Stimulated activated naive B cell treated with anti-CD40 and anti-IgM and Interleukin-4, amounts not matched to agents 10 μg/mL and 1 μg/mL and 100 μg/mL, for 72 hours (primary cell): ENCODE data around the gene HEMK1.

ENCODE experiments used
- ATAC-seq, 2 donors: fragments of 150-1000 bp; cut with Tn5 transposase; replicated peaks; 2 replicates each; pipeline ENCODE4 v1.10.0; 2021; ENCODE audit warnings: moderate library complexity in 1 of 2
- DNase-seq: peaks from one replicate; pipeline ENCODE4 v3.0.0; 2021
- H3K27ac Mint-ChIP-seq: one replicate; pipeline ENCODE4 v1.8.0; 2022; ENCODE audit warnings: mild to moderate bottlenecking, mixed read lengths
- H3K27me3 Mint-ChIP-seq, 2 donors: one replicate each; pipeline ENCODE4 v1.8.0; 2022; ENCODE audit warnings: mixed read lengths in 2 of 2
- H3K36me3 Mint-ChIP-seq, 2 donors: one replicate each; pipeline ENCODE4 v1.8.0; 2022; ENCODE audit warnings: mixed read lengths in 2 of 2, mild to moderate bottlenecking in 1 of 2
- H3K4me1 Mint-ChIP-seq, 2 donors: one replicate each; pipeline ENCODE4 v1.8.0; 2022; ENCODE audit warnings: mixed read lengths in 2 of 2, mild to moderate bottlenecking in 1 of 2
- H3K4me3 Mint-ChIP-seq, 2 donors: one replicate each; pipeline ENCODE4 v1.8.0; 2022; ENCODE audit warnings: mild to moderate bottlenecking in 2 of 2, mixed read lengths in 2 of 2, moderate library complexity in 1 of 2
- H3K9me3 Mint-ChIP-seq, 2 donors: one replicate each; pipeline ENCODE4 v1.8.0; 2022; ENCODE audit warnings: mixed read lengths in 2 of 2, mild to moderate bottlenecking in 1 of 2

Gene HEMK1

GRCh38 chr3:50606596-50606995, 37.3 kb downstream of the HEMK1 start:
- ATAC-seq (no peak), DNase-seq (no peak)
- Mint-ChIP-seq H3K27ac (peak overlapping the region; percentile 47), H3K9me3 (no peaks in the 10 kb centered on the region), H3K4me1 (peaks cover 72 to 88% of the 10 kb centered on the region in 2 donors), H3K27me3 (no peaks in the 10 kb centered on the region), H3K4me3 (peak overlapping the region; percentile 91 to 92), H3K36me3 (peaks cover 82 to 97% of the 10 kb centered on the region in 2 donors)

GRCh38 chr3:50607271-50608091, 38.2 kb downstream of the HEMK1 start:
- DNase-seq (no peak), ATAC-seq (no peak)
- H3K4me1 Mint-ChIP-seq = peaks cover 67 to 84% of the 10 kb centered on the region in 2 donors
- H3K9me3 Mint-ChIP-seq = no peaks in the 10 kb centered on the region
- peaks cover 78 to 96% of the 10 kb centered on the region in 2 donors for H3K36me3 Mint-ChIP-seq
- H3K27me3 Mint-ChIP-seq = no peaks in the 10 kb centered on the region
- H3K27ac Mint-ChIP-seq = peak overlapping the region; percentile 62
- peak overlapping the region; percentile 91 to 92 for H3K4me3 Mint-ChIP-seq

GRCh38 chr3:50608278-50608677, 39.0 kb downstream of the HEMK1 start:
- no peak for DNase-seq
- peaks cover 63 to 82% of the 10 kb centered on the region in 2 donors for H3K4me1 Mint-ChIP-seq
- no peaks in the 10 kb centered on the region for H3K27me3 Mint-ChIP-seq
- no peak for ATAC-seq
- H3K4me3 Mint-ChIP-seq = peak overlapping the region; percentile 91 to 92
- H3K36me3 Mint-ChIP-seq = peaks cover 73 to 91% of the 10 kb centered on the region in 2 donors
- H3K27ac Mint-ChIP-seq = peak overlapping the region; percentile 93
- H3K9me3 Mint-ChIP-seq = no peaks in the 10 kb centered on the region

- ATAC-seq = no peak
- Mint-ChIP-seq H3K36me3 (peaks cover 64 to 85% of the 10 kb centered on the region in 2 donors), H3K4me3 (peak overlapping the region; percentile 91 to 92), H3K27ac (peak overlapping the region; percentile 93), H3K4me1 (peaks cover 62 to 82% of the 10 kb centered on the region in 2 donors), H3K9me3 (no peaks in the 10 kb centered on the region), H3K27me3 (no peaks in the 10 kb centered on the region)
- no peak for DNase-seq
Measured at GRCh38 chr3:50609071-50609762, 39.9 kb downstream of the HEMK1 start.

GRCh38 chr3:50609763-50610085, 40.4 kb downstream of the HEMK1 start:
- peak overlapping the region; percentile 93 for H3K27ac Mint-ChIP-seq
- peaks cover 63 to 84% of the 10 kb centered on the region in 2 donors for H3K36me3 Mint-ChIP-seq
- peak overlapping the region; percentile 91 to 92 for H3K4me3 Mint-ChIP-seq
- H3K4me1 Mint-ChIP-seq = peaks cover 62 to 81% of the 10 kb centered on the region in 2 donors
- ATAC-seq = no peak
- no peaks in the 10 kb centered on the region for H3K27me3 Mint-ChIP-seq
- DNase-seq = no peak
- H3K9me3 Mint-ChIP-seq = no peaks in the 10 kb centered on the region

- DNase-seq (no peak), ATAC-seq (no peak)
- Mint-ChIP-seq H3K27ac (peak overlapping the region; percentile 93), H3K4me1 (peaks cover 55 to 79% of the 10 kb centered on the region in 2 donors), H3K9me3 (no peaks in the 10 kb centered on the region), H3K4me3 (peak overlapping the region; percentile 91 to 92), H3K27me3 (no peaks in the 10 kb centered on the region), H3K36me3 (peaks cover 56 to 77% of the 10 kb centered on the region in 2 donors)
Measured at GRCh38 chr3:50610181-50610971, 41.1 kb downstream of the HEMK1 start.

- no peak for ATAC-seq
- Mint-ChIP-seq H3K9me3 (no peaks in the 10 kb centered on the region), H3K27me3 (no peaks in the 10 kb centered on the region), H3K4me3 (peak overlapping the region; percentile 91 to 92), H3K27ac (peak overlapping the region; percentile 93), H3K4me1 (peaks cover 53 to 79% of the 10 kb centered on the region in 2 donors), H3K36me3 (peaks cover 50 to 71% of the 10 kb centered on the region in 2 donors)
- DNase-seq = no peak
Measured at GRCh38 chr3:50610992-50611463, 41.7 kb downstream of the HEMK1 start.

- peaks cover 55 to 79% of the 10 kb centered on the region in 2 donors for H3K4me1 Mint-ChIP-seq
- peak; percentile 76 to 78 for ATAC-seq
- H3K36me3 Mint-ChIP-seq = peaks cover 45 to 66% of the 10 kb centered on the region in 2 donors
- peak; percentile 95 for DNase-seq
- peak within 1 kb of the TSS; percentile 93 for H3K27ac Mint-ChIP-seq
- peak within 1 kb of the TSS; percentile 91 to 92 for H3K4me3 Mint-ChIP-seq
- H3K9me3 Mint-ChIP-seq = no peaks in the 10 kb centered on the region
- no peaks in the 10 kb centered on the region for H3K27me3 Mint-ChIP-seq
Measured at GRCh38 chr3:50611464-50612233, 42.3 kb downstream of the HEMK1 start, which contains the start of gene CISH. Gene CISH (minus strand): TSS chr3:50611774. CDS start chr3:50611650, 124 bp downstream.

- H3K27me3 Mint-ChIP-seq = no peaks in the 10 kb centered on the region
- peak overlapping the region; percentile 93 for H3K27ac Mint-ChIP-seq
- no peaks in the 10 kb centered on the region for H3K9me3 Mint-ChIP-seq
- no peak for DNase-seq
- no peak for ATAC-seq
- H3K36me3 Mint-ChIP-seq = peaks cover 42 to 59% of the 10 kb centered on the region in 2 donors
- H3K4me3 Mint-ChIP-seq = peak overlapping the region; percentile 91 to 92
- H3K4me1 Mint-ChIP-seq = peaks cover 51 to 72% of the 10 kb centered on the region in 2 donors
Measured at GRCh38 chr3:50612234-50612882, 43.0 kb downstream of the HEMK1 start.

- Mint-ChIP-seq H3K36me3 (peaks cover 36 to 51% of the 10 kb centered on the region in 2 donors), H3K9me3 (no peaks in the 10 kb centered on the region), H3K4me1 (peaks cover 50 to 69% of the 10 kb centered on the region in 2 donors), H3K27ac (peak overlapping the region; percentile 93), H3K4me3 (peak overlapping the region; percentile 91 to 92), H3K27me3 (no peaks in the 10 kb centered on the region)
- ATAC-seq (no peak), DNase-seq (no peak)
Measured at GRCh38 chr3:50612970-50613846, 43.9 kb downstream of the HEMK1 start.

- no peak overlapping the region for H3K27ac Mint-ChIP-seq
- no peaks in the 10 kb centered on the region for H3K9me3 Mint-ChIP-seq
- H3K4me1 Mint-ChIP-seq = peaks cover 46 to 73% of the 10 kb centered on the region in 2 donors
- no peak overlapping the region for H3K4me3 Mint-ChIP-seq
- no peaks in the 10 kb centered on the region for H3K27me3 Mint-ChIP-seq
- no peak for ATAC-seq
- H3K36me3 Mint-ChIP-seq = peaks cover 19 to 43% of the 10 kb centered on the region in 2 donors
- DNase-seq = no peak
Measured at GRCh38 chr3:50615190-50615589, 45.9 kb downstream of the HEMK1 start.

- H3K27ac Mint-ChIP-seq = peak overlapping the region; percentile 92
- peak; percentile 73 for DNase-seq
- no peaks in the 10 kb centered on the region for H3K9me3 Mint-ChIP-seq
- H3K36me3 Mint-ChIP-seq = peaks cover 18 to 41% of the 10 kb centered on the region in 2 donors
- H3K4me3 Mint-ChIP-seq = peak overlapping the region; percentile 95 to 96
- H3K27me3 Mint-ChIP-seq = no peaks in the 10 kb centered on the region
- peak; percentile 22 to 27 for ATAC-seq
- peaks cover 52 to 76% of the 10 kb centered on the region in 2 donors for H3K4me1 Mint-ChIP-seq
Measured at GRCh38 chr3:50616003-50616769, 46.9 kb downstream of the HEMK1 start.
